ENCODE measurements around the gene POLR2B.

The POLR2B gene

DNA sequence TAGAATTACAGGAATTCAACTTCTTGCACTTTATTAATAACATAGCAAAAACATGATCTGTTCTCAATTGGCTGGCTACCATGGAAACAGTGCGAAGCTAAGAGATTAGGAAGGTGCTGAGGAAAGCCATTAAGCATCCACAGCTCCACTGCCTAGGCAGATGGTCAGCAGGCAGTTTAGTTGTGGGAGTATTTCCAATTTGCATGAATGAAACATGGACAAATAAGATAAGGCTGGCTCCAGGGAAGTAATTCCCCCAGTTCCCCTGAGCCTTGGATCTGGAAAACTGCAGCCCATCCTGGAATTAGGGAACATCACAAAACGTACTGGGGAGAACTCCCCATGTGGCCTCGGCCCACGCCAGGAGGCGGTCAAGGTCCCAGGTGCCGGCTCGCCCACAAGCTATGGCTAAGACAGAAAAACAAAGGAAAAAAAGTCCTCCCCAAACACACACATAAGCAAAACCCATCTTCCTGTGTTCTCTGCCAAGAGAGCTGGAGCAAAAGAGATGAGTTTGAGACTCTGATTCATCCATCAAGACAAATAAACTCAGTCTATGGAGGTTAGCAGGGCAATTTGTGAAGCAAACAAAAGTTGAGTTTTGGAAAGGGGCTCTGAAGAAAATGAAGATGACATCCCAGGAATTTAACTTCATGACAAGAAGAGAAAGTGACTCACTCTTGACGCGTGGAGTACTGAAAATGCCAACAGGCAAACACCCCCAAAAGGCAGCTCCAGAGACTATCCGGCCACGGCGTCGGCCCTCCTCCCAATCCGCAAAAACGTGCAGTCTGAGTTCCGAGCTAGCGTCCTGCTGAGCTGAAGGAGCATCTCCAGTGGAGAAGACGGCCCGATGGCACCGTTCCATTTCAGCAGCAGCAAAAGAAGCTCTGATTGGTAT, 86.4 kb downstream of the POLR2B start:
- H3K27ac ChIP-seq: no peak overlapping the region
- H3K4me2 ChIP-seq: no peak overlapping the region
- H3K36me3 ChIP-seq: peaks cover 0 to 52% (median 0%) of the 10 kb centered on the region in 11 experiments; a peak in 14 of 22 replicates
- no peak for TF ChIP-seq Cebpa-rat (IDR thresholded peaks at IDR 0.05)
- no peak overlapping the region for H3K4me3 ChIP-seq
- peaks cover 8 to 17% (median 10%) of the 10 kb centered on the region in 10 experiments; a peak in 19 of 20 replicates for H3K4me1 ChIP-seq
- no peaks in the 10 kb centered on the region for H3K27me3 ChIP-seq
- no peaks in the 10 kb centered on the region for H3K9me3 ChIP-seq (replicated peaks in 1 of 11)
- no peak overlapping the region for H3K9ac ChIP-seq
- no peaks in the 10 kb centered on the region; a peak in 1 of 22 replicates for H4K20me1 ChIP-seq

DNA sequence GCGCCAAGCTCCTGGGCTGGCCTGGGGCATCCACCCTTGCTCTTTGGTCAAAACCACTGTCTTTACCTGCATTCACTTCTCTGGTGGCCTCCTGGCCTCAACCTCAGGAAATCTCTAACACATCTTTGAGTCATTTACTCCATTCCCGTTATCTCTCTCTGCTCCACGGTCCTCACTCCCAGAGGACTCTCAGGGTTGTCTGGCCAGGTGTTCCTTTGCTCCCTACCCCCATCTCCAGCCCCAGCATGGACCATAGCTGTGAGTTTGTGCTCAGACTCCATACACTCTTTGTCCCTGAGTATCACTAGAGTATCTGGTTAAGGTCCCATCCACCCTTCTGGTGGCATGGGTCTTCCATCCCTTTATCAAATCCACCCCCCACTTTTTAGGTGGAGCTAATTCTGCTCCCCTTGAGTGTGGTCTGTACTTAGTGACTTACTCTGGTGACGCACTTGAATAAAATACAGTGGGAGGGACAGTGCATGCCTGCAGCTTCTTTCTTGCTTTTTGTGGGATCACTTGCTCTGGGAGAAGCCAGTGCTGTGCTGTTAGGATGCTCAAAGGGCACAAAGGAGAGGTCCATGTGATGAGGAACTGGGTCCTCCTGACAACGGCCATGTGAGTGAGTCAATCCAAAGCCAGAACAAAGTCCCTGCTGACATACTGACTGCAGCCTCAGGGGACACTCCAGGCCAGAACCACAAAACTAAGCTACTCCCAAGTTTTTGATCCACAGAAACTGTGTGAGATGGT, 87.2 kb downstream of the POLR2B start:
- Histone ChIP-seq H3K36me3 (peaks cover 0 to 47% (median 0%) of the 10 kb centered on the region in 11 experiments; a peak in 14 of 22 replicates), H3K9ac (no peak overlapping the region), H3K27ac (no peak overlapping the region), H4K20me1 (peaks cover 0 to 6% (median 0%) of the 10 kb centered on the region in 11 experiments; a peak in 1 of 22 replicates), H3K27me3 (no peaks in the 10 kb centered on the region), H3K4me3 (no peak overlapping the region), H3K9me3 (replicated peaks in 1 of 11) (no peaks in the 10 kb centered on the region), H3K4me1 (peaks cover 6 to 19% (median 10%) of the 10 kb centered on the region in 10 experiments; a peak in 18 of 20 replicates), H3K4me2 (peak overlapping the region in 1 of 11 experiments; percentile 4; a peak in 1 of 22 replicates)
- no peak for TF ChIP-seq Cebpa-rat (IDR thresholded peaks at IDR 0.05)

DNA sequence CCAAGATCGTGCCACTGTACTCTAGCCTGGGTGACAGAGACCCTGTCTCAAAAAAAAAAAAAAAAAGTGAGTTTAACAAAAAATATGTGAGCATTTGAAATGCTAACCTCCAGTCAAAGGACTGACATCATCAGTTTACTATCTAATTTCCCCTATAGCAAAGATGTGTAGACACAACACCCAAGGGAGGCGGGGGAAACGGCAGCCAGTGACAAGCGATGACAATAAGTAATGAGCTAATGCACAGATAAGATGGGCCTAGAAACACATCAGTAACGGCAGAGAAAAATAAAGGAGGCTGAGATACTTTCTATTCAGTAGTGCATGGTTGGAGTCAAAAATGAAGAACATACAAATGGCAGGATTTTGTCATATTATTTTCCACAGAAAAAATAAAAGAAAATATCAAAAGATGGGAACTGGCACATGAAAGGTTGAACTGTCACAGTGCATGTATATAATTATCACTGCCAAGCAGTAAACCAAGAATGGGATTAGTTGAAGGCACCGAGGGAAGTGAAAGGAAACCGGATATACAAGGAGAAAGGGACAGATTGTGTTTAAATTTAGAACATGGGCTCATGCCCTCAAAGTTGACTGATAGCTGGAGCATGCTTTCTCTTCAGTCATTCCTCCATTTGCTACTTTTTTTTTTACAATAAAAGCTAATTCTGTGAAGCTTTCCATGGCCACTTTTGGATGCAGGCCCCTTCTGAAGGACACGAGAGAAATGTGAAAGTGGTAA, 89.7 kb downstream of the POLR2B start:
- H3K9me3 ChIP-seq (replicated peaks in 1 of 11): no peaks in the 10 kb centered on the region
- peaks cover 0 to 6% (median 0%) of the 10 kb centered on the region in 11 experiments; a peak in 1 of 22 replicates for H4K20me1 ChIP-seq
- H3K36me3 ChIP-seq: peaks cover 0 to 54% (median 0%) of the 10 kb centered on the region in 11 experiments; a peak in 14 of 22 replicates
- H3K4me2 ChIP-seq: 0 out of 22 replicates have a peak overlapping the region, but pooled peaks of 1 of the 11 experiments have one; percentile 3
- H3K4me3 ChIP-seq: no peak overlapping the region
- H3K27me3 ChIP-seq: no peaks in the 10 kb centered on the region
- no peak overlapping the region for H3K9ac ChIP-seq
- peaks cover 13 to 27% (median 15%) of the 10 kb centered on the region in 10 experiments; a peak in 18 of 20 replicates for H3K4me1 ChIP-seq
- H3K27ac ChIP-seq: no peak overlapping the region
- TF ChIP-seq Cebpa-rat (IDR thresholded peaks at IDR 0.05): no peak

- H3K4me2 ChIP-seq: peak overlapping the region in 2 of 11 experiments; percentile 3 to 28; a peak in 3 of 22 replicates
- no peak overlapping the region for H3K4me3 ChIP-seq
- H3K9me3 ChIP-seq (replicated peaks in 1 of 11): no peaks in the 10 kb centered on the region
- TF ChIP-seq Cebpa-rat (IDR thresholded peaks at IDR 0.05): no peak
- no peaks in the 10 kb centered on the region for H3K27me3 ChIP-seq
- no peak overlapping the region for H3K27ac ChIP-seq
- H4K20me1 ChIP-seq: peaks cover 0 to 6% (median 0%) of the 10 kb centered on the region in 11 experiments; a peak in 1 of 22 replicates
- no peak overlapping the region for H3K9ac ChIP-seq
- peaks cover 13 to 27% (median 15%) of the 10 kb centered on the region in 10 experiments; a peak in 18 of 20 replicates for H3K4me1 ChIP-seq
- peaks cover 0 to 50% (median 0%) of the 10 kb centered on the region in 11 experiments; a peak in 14 of 22 replicates for H3K36me3 ChIP-seq
Measured at GRCh38 chr4:57070461-57070860, 91.8 kb downstream of the POLR2B start.

DNA sequence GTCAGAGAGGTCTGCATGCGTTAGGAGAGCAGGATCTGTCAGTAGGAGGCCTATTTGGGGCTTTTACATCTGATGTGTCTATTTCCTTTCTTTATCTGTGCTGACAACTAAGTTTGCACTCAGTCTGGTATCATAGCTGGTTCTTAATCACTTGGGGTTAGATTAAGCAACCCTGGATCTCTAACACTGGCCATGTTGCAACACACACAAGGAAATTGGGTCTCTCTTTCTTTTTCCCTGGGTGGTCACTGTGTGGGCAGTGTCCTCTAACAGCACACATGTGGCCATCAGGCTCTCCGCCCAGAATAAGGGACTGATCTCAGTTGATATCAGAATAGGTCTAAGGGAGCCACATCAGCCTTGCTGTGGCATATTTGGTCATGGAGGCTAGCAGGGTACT, 92.6 kb downstream of the POLR2B start:
- Histone ChIP-seq H3K4me2 (peak overlapping the region in 10 of 11 experiments; percentile 1 to 55 (median 27); a peak in 12 of 22 replicates), H3K27ac (peak overlapping the region in 1 of 11 experiments; percentile 4; a peak in 1 of 22 replicates), H3K27me3 (no peaks in the 10 kb centered on the region), H3K9me3 (replicated peaks in 1 of 11) (no peaks in the 10 kb centered on the region), H3K4me3 (no peak overlapping the region), H4K20me1 (peaks cover 0 to 6% (median 0%) of the 10 kb centered on the region in 11 experiments; a peak in 1 of 22 replicates), H3K4me1 (peaks cover 13 to 27% (median 14%) of the 10 kb centered on the region in 10 experiments; a peak in 18 of 20 replicates), H3K36me3 (peaks cover 0 to 50% (median 0%) of the 10 kb centered on the region in 11 experiments; a peak in 12 of 22 replicates), H3K9ac (no peak overlapping the region)
- peak in 3 of 11 experiments; percentile 8 to 24 (median 11); a peak in 1 of 22 replicates for TF ChIP-seq Cebpa-rat (IDR thresholded peaks at IDR 0.05)

DNA sequence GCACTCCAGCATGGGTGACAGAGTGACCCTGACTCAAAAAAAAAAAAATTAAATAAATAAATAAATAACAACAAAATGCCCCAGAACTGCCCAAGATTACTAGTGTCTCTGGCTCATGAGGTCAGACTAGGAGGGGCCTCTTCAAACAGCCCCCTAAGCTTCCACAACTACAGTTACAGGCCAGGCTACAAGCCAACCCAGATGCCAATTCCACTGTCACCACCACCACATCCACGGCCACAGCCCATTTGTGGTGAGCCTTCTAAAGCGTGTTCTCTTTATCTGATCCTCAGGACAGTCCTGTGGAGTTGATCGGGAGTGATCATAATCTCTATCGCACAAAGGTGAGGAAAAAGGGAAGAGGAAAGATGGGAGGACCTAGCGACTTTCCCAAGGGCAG, 94.9 kb downstream of the POLR2B start:
- Histone ChIP-seq H3K36me3 (peaks cover 0 to 51% (median 0%) of the 10 kb centered on the region in 11 experiments; a peak in 11 of 22 replicates), H3K27ac (no peak overlapping the region), H3K4me2 (no peak overlapping the region), H3K9ac (no peak overlapping the region), H3K27me3 (no peaks in the 10 kb centered on the region), H3K4me3 (no peak overlapping the region), H3K9me3 (replicated peaks in 1 of 11) (no peaks in the 10 kb centered on the region), H4K20me1 (peaks cover 0 to 6% (median 0%) of the 10 kb centered on the region in 11 experiments; a peak in 1 of 22 replicates), H3K4me1 (peaks cover 10 to 27% (median 13%) of the 10 kb centered on the region in 10 experiments; a peak in 18 of 20 replicates)
- TF ChIP-seq Cebpa-rat (IDR thresholded peaks at IDR 0.05): no peak

DNA sequence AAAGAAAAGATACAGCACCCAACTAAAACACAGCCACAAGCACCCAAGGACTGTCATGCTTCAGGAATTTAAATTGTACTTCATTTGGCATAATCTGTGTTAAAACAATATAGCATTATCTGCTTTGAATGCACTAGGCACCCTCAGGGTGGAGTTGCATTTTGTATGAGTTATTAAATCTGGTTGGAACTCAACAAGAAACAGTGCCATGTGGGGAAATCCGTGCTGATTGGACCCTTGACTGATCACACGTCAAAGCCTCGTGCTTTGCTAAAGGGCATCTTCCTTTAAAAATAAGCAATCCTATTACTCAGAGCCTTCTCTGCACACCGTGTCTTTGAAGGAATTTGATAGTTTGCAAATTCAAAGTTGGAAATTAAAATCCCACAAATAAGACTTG, 96.0 kb downstream of the POLR2B start:
- no peak overlapping the region for H3K4me3 ChIP-seq
- no peak for TF ChIP-seq Cebpa-rat (IDR thresholded peaks at IDR 0.05)
- H3K36me3 ChIP-seq: peaks cover 0 to 48% (median 0%) of the 10 kb centered on the region in 11 experiments; a peak in 9 of 22 replicates
- H3K27ac ChIP-seq: no peak overlapping the region
- no peak overlapping the region for H3K9ac ChIP-seq
- H3K4me2 ChIP-seq: no peak overlapping the region
- no peaks in the 10 kb centered on the region for H3K9me3 ChIP-seq (replicated peaks in 1 of 11)
- H3K4me1 ChIP-seq: peaks cover 10 to 28% (median 13%) of the 10 kb centered on the region in 10 experiments; a peak in 18 of 20 replicates
- H4K20me1 ChIP-seq: peaks cover 0 to 6% (median 0%) of the 10 kb centered on the region in 11 experiments; a peak in 1 of 22 replicates
- H3K27me3 ChIP-seq: no peaks in the 10 kb centered on the region

DNA sequence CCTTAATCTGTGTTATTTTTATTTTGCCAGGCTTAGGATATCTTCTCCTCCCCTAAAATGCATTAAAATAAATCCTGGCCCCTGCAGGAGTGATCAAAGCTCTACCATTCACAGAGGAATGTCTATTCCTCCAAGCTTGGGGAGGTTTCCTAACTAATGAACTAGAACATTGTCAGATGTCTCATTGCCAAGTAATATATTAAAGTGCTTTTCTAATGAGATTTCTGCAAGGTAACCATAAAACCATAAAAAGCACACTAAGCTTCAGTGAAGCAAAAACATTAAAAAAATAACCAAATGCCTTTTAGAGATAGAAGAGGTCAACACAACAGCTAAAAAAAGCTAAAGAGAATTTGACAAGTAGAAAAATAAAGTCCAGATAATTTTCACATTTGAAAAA, 96.7 kb downstream of the POLR2B start:
- peaks cover 0 to 54% (median 0%) of the 10 kb centered on the region in 11 experiments; a peak in 9 of 22 replicates for H3K36me3 ChIP-seq
- H4K20me1 ChIP-seq: peaks cover 0 to 6% (median 0%) of the 10 kb centered on the region in 11 experiments; a peak in 1 of 22 replicates
- no peak overlapping the region for H3K27ac ChIP-seq
- H3K4me1 ChIP-seq: peaks cover 10 to 28% (median 12%) of the 10 kb centered on the region in 10 experiments; a peak in 18 of 20 replicates
- no peak for TF ChIP-seq Cebpa-rat (IDR thresholded peaks at IDR 0.05)
- no peak overlapping the region for H3K9ac ChIP-seq
- no peaks in the 10 kb centered on the region for H3K27me3 ChIP-seq
- no peak overlapping the region for H3K4me2 ChIP-seq
- H3K9me3 ChIP-seq (replicated peaks in 1 of 11): no peaks in the 10 kb centered on the region
- no peak overlapping the region for H3K4me3 ChIP-seq

Data from BLaER1 treated with 17β-estradiol and CSF1 and Interleukin-3, amounts not matched to agents 10 nM and 100 nM (cell line).